ENCODE results near the gene LNX1. TPM values are rescaled to one million over a fixed set of nuclear protein-coding genes. Genes with fewer than 3 reads are reported as not detected.

Gene LNX1
- total and polyA plus RNA-seq, 2 experiments from 2014 or later = 6.7 to 9.4 TPM

DNA sequence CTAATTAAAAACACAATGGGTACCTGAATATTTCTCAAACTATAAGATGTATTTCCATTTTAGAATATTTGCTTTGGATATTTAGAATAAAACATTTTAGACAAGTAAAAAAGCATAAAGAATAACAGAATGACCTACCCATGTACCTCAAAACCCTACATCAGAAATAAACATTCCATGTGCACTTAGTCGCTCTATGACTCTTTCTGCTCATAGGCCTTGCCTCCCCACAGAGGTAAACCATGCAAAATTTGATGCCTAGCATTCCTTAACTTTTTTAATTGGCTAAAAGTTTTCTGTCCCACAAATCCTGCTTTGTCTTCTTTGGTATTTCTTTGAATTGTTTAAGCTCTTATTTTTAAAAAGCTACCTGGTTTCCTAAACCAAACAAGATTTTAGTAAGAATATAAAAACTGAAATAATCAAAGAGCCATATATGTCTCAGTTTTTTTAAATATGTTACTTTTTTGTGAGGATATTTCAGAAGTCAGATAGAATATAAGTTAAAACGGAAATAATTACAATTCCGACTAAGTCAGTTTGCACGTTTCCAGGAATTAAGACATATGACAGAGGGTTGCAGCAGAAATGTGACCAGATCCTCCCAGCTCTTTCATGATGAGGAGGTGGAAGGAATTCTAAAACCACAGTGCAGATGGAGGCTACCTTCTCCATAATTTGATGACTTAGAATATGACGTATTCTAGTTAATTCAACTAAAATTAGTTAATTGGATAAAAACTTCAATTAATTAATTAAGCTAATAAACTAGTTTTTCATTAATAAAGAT, 111.4 kb downstream of the LNX1 start:
- Histone ChIP-seq H2AFZ (no peak overlapping the region), H3K4me1 (ENCODE audit: insufficient read depth) (peaks cover 61% of the 10 kb centered on the region), H3K9me2 (ENCODE audit: insufficient read depth) (no peaks in the 10 kb centered on the region), H3K4me2 (ENCODE audit: unreplicated experiment) (peak overlapping the region; percentile 54), H3K9ac (peak overlapping the region; percentile 61), H3K79me2 (ENCODE audit: insufficient read depth) (no peaks in the 10 kb centered on the region), H3K27ac (peak overlapping the region; percentile 99), H3F3A (ENCODE audit: insufficient read depth) (peaks cover 54% of the 10 kb centered on the region), H4K20me1 (ENCODE audit: insufficient read depth) (no peaks in the 10 kb centered on the region), H3K27me3 (replicated peaks; ENCODE audit: insufficient read depth) (no peaks in the 10 kb centered on the region), H3K4me3 (no peak overlapping the region), H3K9me3 (ENCODE audit: low read depth) (no peaks in the 10 kb centered on the region), H3K36me3 (ENCODE audit: low read depth) (no peaks in the 10 kb centered on the region)
- in situ Hi-C loops (cut with MboI) = no loop called here
- TF ChIP-seq EZH2 (IDR thresholded peaks at IDR 0.05; ENCODE audit: insufficient read depth, poor library complexity, severe bottlenecking) (no peak), EZH2phosphoT487 (IDR thresholded peaks at IDR 0.05; ENCODE audit: insufficient read depth, low read depth) (no peak)
- 67 to 69% methylated on average over 5 of the region's 5 CpGs for WGBS, 2 experiments (ENCODE audit: low coverage in 1 of 2, low lambda C conversion rate in 2 of 2, missing lambda C conversion rate in 2 of 2)
- DNase-seq = peak; percentile 75

DNA sequence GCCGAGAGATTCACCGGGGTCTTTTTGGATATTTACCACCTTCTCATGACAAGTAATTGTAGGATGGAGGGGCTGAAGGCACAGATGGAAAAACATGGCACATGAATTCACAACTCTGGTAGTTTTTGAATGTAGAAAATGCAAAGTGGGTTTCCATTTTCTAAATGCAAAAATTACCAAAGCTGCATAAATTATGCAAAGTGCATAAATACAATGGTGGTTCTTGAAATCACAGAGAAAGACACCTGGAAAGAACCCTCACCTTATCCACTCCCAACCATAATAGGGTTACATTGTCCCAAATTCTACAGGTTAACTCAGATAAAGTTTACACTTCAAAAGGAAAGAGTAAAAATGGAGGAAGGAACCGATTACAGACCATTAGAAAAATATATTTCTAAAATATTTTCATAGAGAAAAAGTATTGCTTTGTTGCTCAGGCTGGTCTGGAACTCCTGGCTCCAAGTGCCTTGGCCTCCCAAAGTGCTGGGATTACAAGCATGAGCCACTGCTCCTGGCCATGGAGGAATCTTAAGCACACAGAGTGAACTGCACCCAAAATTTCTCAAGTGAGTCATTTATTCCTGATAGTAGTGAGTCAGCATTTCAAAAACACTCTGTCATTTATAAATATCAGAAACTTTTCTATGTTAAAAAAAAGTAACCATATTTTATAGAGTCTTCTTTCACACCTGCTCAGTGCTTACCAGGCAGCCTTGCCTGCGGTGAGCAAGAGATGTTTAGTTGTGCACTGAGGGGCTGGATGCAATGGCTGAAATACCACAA, 112.4 kb downstream of the LNX1 start:
- Histone ChIP-seq H3K36me3 (ENCODE audit: low read depth) (no peaks in the 10 kb centered on the region), H3K9me3 (ENCODE audit: low read depth) (no peaks in the 10 kb centered on the region), H3K27me3 (replicated peaks; ENCODE audit: insufficient read depth) (no peaks in the 10 kb centered on the region), H3K27ac (peak overlapping the region; percentile 99), H3K9me2 (ENCODE audit: insufficient read depth) (no peaks in the 10 kb centered on the region), H4K20me1 (ENCODE audit: insufficient read depth) (no peaks in the 10 kb centered on the region), H2AFZ (no peak overlapping the region), H3K4me1 (ENCODE audit: insufficient read depth) (peaks cover 62% of the 10 kb centered on the region), H3K4me2 (ENCODE audit: unreplicated experiment) (peak overlapping the region; percentile 60), H3K9ac (peak overlapping the region; percentile 61), H3K79me2 (ENCODE audit: insufficient read depth) (no peaks in the 10 kb centered on the region), H3K4me3 (no peak overlapping the region), H3F3A (ENCODE audit: insufficient read depth) (peaks cover 62% of the 10 kb centered on the region)
- 82 to 85% methylated on average over 4 of the region's 4 CpGs for WGBS, 2 experiments (ENCODE audit: low coverage in 1 of 2, low lambda C conversion rate in 2 of 2, missing lambda C conversion rate in 2 of 2)
- peak; percentile 91 for DNase-seq
- TF ChIP-seq EZH2phosphoT487 (IDR thresholded peaks at IDR 0.05; ENCODE audit: insufficient read depth, low read depth) (no peak), EZH2 (IDR thresholded peaks at IDR 0.05; ENCODE audit: insufficient read depth, poor library complexity, severe bottlenecking) (no peak)
- in situ Hi-C loops (cut with MboI) = no loop called here

DNA sequence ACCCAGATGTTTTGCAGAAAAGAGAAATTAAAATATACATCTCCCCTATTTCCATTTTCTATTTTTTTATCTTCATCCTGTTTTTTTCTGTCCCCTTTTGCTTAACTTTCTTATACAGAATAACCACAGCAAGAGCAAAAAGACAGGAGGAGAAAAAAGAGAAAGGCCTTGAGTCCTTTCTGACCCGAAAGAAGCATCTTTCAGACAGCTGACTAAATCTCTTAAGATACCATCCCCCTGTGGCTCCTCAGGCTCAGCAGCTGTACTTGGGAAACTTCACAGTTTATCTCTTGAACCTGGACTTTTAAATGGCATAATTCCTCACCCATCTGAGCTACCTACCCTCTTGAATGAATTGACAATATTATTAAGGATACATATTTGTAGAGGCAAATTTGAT, 113.7 kb downstream of the LNX1 start:
- no peaks in the 10 kb centered on the region for H3K36me3 ChIP-seq (ENCODE audit: low read depth)
- H3K9me3 ChIP-seq (ENCODE audit: low read depth) = no peaks in the 10 kb centered on the region
- peaks cover 62% of the 10 kb centered on the region for H3F3A ChIP-seq (ENCODE audit: insufficient read depth)
- in situ Hi-C loops (cut with MboI) = no loop called here
- no peaks in the 10 kb centered on the region for H3K79me2 ChIP-seq (ENCODE audit: insufficient read depth)
- peak overlapping the region; percentile 99 for H3K27ac ChIP-seq
- WGBS, 2 experiments (ENCODE audit: low coverage in 1 of 2, low lambda C conversion rate in 2 of 2, missing lambda C conversion rate in 2 of 2) = 90 to 95% methylated on average over 1 of the region's 1 CpG
- H3K9ac ChIP-seq = peak overlapping the region; percentile 85
- TF ChIP-seq EZH2phosphoT487 (IDR thresholded peaks at IDR 0.05; ENCODE audit: insufficient read depth, low read depth) (no peak), EZH2 (IDR thresholded peaks at IDR 0.05; ENCODE audit: insufficient read depth, poor library complexity, severe bottlenecking) (no peak)
- H4K20me1 ChIP-seq (ENCODE audit: insufficient read depth) = no peaks in the 10 kb centered on the region
- H3K9me2 ChIP-seq (ENCODE audit: insufficient read depth) = no peaks in the 10 kb centered on the region
- H3K4me1 ChIP-seq (ENCODE audit: insufficient read depth) = peaks cover 62% of the 10 kb centered on the region
- H2AFZ ChIP-seq = 0 out of 2 replicates have a peak overlapping the region, but pooled peaks have one; percentile 30
- peak overlapping the region; percentile 60 for H3K4me2 ChIP-seq (ENCODE audit: unreplicated experiment)
- H3K4me3 ChIP-seq = no peak overlapping the region
- no peaks in the 10 kb centered on the region for H3K27me3 ChIP-seq (replicated peaks; ENCODE audit: insufficient read depth)
- peak; percentile 44 for DNase-seq

DNA sequence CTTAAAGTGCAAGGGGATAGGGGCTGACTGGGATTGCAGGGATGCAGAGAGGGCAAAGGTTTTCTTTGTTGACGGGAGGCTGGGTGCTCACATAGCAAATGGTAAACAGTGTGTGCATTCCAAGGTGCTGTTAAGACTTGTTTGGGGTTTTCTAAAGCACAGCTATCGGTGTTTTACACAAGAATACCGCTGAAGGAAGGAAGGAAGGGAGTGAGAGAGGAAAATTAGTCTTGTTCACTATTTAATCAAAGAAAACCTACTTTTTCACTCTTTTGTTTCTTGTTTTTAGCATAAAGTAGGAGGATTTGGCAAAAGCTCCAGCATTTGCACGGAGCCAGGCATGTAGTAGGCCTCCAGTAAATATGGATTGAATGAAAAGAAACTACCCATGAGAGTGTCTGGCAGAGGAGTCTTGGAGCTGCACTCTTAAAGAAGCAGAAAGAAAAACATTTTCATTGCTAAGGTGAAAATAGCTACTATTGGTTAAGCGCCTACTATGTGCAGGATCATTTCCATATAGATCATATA, 114.2 kb downstream of the LNX1 start:
- TF ChIP-seq EZH2phosphoT487 (IDR thresholded peaks at IDR 0.05; ENCODE audit: insufficient read depth, low read depth) = no peak
- Histone ChIP-seq H3F3A (ENCODE audit: insufficient read depth) (peaks cover 62% of the 10 kb centered on the region), H3K9me2 (ENCODE audit: insufficient read depth) (no peaks in the 10 kb centered on the region), H3K27ac (peak overlapping the region; percentile 99), H3K4me1 (ENCODE audit: insufficient read depth) (peaks cover 62% of the 10 kb centered on the region), H2AFZ (peak overlapping the region; percentile 22; the same call in 1 of the 2 replicates), H3K9me3 (ENCODE audit: low read depth) (no peaks in the 10 kb centered on the region), H3K9ac (peak overlapping the region; percentile 85), H3K36me3 (ENCODE audit: low read depth) (no peaks in the 10 kb centered on the region), H3K4me2 (ENCODE audit: unreplicated experiment) (peak overlapping the region; percentile 60), H3K27me3 (replicated peaks; ENCODE audit: insufficient read depth) (no peaks in the 10 kb centered on the region), H3K4me3 (peak overlapping the region; percentile 38; the same call in 1 of the 2 replicates), H3K79me2 (ENCODE audit: insufficient read depth) (no peaks in the 10 kb centered on the region), H4K20me1 (ENCODE audit: insufficient read depth) (no peaks in the 10 kb centered on the region)
- in situ Hi-C loops (cut with MboI) = no loop called here
- WGBS, 2 experiments (ENCODE audit: low coverage in 1 of 2, low lambda C conversion rate in 2 of 2, missing lambda C conversion rate in 2 of 2) = 30 to 32% methylated on average over 5 of the region's 5 CpGs
- DNase-seq = no peak
